ENCODE results near the gene SLCO3A1.

Gene SLCO3A1

DNA sequence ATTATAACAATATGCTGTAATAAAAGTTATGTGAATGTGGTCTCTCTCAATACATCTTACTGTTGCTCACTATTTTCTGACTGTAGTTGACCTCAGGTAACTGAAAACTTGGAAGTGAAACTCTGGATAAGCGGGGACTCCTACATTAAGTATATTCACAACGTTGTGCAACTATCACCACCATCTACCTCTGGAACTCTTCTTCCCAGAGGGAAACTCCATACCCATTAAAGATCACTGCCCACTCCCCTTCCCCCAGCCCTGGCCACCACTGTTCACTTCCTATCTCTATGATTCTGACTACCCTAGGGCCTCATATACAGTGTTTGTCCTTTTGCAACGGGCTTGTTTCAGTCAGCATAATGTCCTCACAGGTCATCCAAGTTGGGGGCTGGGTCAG lies 20.7 kb downstream of the SLCO3A1 start:
- DNase-seq, result no peak
- H3K27me3 ChIP-seq, result no peaks in the 10 kb centered on the region
- TF ChIP-seq, protein P1, sequence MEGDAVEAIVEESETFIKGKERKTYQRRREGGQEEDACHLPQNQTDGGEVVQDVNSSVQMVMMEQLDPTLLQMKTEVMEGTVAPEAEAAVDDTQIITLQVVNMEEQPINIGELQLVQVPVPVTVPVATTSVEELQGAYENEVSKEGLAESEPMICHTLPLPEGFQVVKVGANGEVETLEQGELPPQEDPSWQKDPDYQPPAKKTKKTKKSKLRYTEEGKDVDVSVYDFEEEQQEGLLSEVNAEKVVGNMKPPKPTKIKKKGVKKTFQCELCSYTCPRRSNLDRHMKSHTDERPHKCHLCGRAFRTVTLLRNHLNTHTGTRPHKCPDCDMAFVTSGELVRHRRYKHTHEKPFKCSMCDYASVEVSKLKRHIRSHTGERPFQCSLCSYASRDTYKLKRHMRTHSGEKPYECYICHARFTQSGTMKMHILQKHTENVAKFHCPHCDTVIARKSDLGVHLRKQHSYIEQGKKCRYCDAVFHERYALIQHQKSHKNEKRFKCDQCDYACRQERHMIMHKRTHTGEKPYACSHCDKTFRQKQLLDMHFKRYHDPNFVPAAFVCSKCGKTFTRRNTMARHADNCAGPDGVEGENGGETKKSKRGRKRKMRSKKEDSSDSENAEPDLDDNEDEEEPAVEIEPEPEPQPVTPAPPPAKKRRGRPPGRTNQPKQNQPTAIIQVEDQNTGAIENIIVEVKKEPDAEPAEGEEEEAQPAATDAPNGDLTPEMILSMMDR (IDR thresholded peaks at IDR 0.05; ENCODE audit: low read depth, low read length), result no peak
- H3K4me3 ChIP-seq (ENCODE audit: low read depth, low read length), result no peak overlapping the region
- no peaks in the 10 kb centered on the region for H3K36me3 ChIP-seq
- no peaks in the 10 kb centered on the region for H3K4me1 ChIP-seq
- H3K9me3 ChIP-seq, result no peaks in the 10 kb centered on the region

DNA sequence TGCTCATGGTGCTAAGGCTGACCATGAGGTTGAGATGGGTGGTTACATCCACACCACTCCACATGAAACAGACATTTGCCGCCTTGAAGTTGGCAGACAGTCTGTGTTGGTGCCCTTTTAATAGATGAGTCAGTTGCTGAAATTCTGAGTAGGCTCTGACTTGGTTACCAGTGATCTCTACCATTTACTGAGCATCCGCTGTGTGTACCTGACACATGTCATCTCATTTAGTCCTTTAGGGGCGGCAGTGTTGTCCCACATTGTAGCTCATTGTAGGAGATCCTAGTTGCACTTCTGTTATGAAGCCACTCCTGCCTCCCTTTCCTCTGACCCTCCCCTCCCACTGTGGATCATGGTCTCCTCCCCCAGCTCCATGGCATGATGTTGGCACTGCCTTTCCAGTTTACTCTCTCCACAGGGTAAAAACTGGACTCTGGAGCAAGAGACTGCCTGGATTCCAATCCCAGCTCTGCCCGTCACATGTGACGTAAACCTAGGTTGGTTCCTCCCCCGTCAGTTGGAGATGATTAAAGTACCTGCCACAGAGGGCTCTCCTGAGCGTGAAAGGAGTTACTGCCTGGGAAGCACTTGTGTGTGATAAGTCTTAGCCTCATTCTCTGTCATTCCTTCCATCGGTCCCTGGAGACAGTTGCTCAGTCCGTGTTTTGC lies 21.6 kb downstream of the SLCO3A1 start:
- DNase-seq, result no peak
- Histone ChIP-seq H3K4me1 (no peaks in the 10 kb centered on the region), H3K36me3 (no peaks in the 10 kb centered on the region), H3K27me3 (no peaks in the 10 kb centered on the region), H3K4me3 (ENCODE audit: low read depth, low read length) (no peak overlapping the region), H3K9me3 (no peaks in the 10 kb centered on the region)
- TF ChIP-seq, protein P1 (IDR thresholded peaks at IDR 0.05; ENCODE audit: low read depth, low read length), result no peak

DNA sequence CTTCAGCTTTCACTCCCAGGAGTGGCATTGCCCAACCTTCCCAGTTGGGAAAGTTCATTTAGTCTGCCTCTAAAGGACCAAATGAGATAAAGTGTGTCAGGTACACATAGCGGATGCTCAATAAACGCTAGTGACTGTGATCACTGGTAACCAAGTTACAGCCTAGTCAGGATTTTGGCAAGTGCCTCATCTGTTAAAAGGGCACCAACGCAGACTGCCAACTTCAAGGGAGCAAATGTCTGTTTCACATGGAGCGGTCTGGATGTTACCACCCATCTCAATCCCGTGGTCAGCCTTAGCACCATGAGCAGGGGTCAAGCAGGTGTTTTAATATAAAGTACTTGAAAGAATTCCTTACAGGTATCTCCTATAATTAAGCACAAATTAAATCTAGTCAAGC lies 22.7 kb downstream of the SLCO3A1 start:
- DNase-seq, result no peak
- H3K36me3 ChIP-seq, result no peaks in the 10 kb centered on the region
- H3K4me1 ChIP-seq, result no peaks in the 10 kb centered on the region
- TF ChIP-seq, protein P1 (IDR thresholded peaks at IDR 0.05; ENCODE audit: low read depth, low read length), result no peak
- no peaks in the 10 kb centered on the region for H3K9me3 ChIP-seq
- no peaks in the 10 kb centered on the region for H3K27me3 ChIP-seq
- H3K4me3 ChIP-seq (ENCODE audit: low read depth, low read length), result no peak overlapping the region

DNA sequence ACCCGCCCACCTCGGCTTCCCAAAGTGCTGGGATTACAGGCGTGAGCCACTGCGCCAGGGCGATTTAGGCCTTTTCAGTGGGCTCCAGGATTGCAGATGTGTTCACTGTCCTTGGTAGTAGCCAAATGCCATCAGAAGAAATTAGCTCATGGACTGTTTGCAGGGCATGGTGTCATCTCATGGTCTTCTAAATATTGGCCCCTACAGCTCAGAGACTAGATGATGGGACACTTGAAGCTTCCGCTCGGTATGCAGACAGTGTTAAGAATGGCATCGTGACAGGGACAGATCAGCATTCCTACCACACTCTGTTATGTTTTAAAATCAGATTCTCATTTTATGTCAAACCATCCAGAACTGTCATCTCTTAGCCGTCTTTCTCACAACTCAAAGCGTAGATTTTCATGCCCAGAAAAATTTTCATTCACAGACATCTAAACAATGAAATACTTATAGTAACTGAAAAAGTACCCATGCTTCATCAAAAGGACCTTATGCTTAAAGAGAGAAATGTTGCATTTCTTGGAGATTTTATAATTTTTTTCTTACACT lies 24.9 kb downstream of the SLCO3A1 start:
- no peaks in the 10 kb centered on the region for H3K36me3 ChIP-seq
- no peaks in the 10 kb centered on the region for H3K27me3 ChIP-seq
- TF ChIP-seq, protein P1 (IDR thresholded peaks at IDR 0.05; ENCODE audit: low read depth, low read length), result no peak
- no peaks in the 10 kb centered on the region for H3K9me3 ChIP-seq
- no peaks in the 10 kb centered on the region for H3K4me1 ChIP-seq
- DNase-seq, result no peak
- no peak overlapping the region for H3K4me3 ChIP-seq (ENCODE audit: low read depth, low read length)

DNA sequence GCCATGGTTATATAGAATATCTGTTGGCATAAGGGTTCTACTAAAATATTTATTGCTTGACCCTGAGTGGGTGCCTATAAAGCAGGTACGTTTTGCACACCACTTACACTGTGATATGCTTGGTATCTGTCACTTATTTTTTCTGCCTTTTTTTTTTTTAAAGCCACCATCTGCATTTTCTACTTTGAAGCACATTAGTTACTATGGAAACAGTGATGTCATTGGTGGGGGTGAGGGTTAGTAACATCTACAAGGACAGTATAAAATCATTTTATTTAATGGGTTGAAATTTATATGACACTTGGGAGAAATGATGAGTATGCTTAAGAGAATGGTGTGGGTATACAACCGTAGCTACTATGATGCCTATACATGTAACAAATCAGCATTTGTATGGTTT lies 25.6 kb downstream of the SLCO3A1 start:
- no peaks in the 10 kb centered on the region for H3K27me3 ChIP-seq
- no peaks in the 10 kb centered on the region for H3K36me3 ChIP-seq
- H3K4me1 ChIP-seq, result no peaks in the 10 kb centered on the region
- DNase-seq, result no peak
- no peaks in the 10 kb centered on the region for H3K9me3 ChIP-seq
- TF ChIP-seq, protein P1 (IDR thresholded peaks at IDR 0.05; ENCODE audit: low read depth, low read length), result no peak
- H3K4me3 ChIP-seq (ENCODE audit: low read depth, low read length), result no peak overlapping the region

DNA sequence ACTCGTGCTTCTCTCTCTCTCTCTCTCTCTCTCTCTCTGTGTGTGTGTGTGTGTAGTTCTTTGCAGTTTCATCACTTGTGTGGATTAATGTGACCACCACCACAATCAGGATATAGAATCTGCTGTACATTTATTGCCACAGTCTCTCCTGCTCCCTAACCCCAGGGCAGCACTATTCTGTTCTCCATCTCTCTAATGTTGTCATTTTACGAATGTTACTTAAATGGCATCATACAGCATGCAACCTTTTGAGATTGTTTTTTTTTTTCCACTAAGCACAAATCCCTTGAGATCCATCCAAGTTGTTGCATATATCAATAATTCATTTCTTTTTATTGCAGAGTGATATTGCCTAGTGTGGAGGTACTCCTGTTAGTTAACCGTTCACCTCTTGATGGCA lies 26.9 kb downstream of the SLCO3A1 start:
- H3K9me3 ChIP-seq, result no peaks in the 10 kb centered on the region
- no peaks in the 10 kb centered on the region for H3K27me3 ChIP-seq
- no peaks in the 10 kb centered on the region for H3K4me1 ChIP-seq
- DNase-seq, result no peak
- no peak overlapping the region for H3K4me3 ChIP-seq (ENCODE audit: low read depth, low read length)
- no peaks in the 10 kb centered on the region for H3K36me3 ChIP-seq
- TF ChIP-seq, protein P1 (IDR thresholded peaks at IDR 0.05; ENCODE audit: low read depth, low read length), result no peak
